NT2/D1 (cell line): ENCODE results near the gene SLC35B3.
"Not testable (repeated sequence)": the region's sequence is repeated elsewhere in the genome, so short reads cannot be mapped to it uniquely, and the experiment has no call there.

Experiments
- DNase-seq: peaks from one replicate; pipeline ENCODE4 v3.0.0-alpha.2; 2011; ENCODE audit warnings: low read depth, low spot score
- H3K27me3 ChIP-seq: 2 replicates; pipeline ENCODE4 v1.6.0; 2011; ENCODE audit warnings: mild to moderate bottlenecking; ENCODE audit not compliant: insufficient read length, insufficient read depth
- H3K36me3 ChIP-seq: 2 replicates; pipeline ENCODE4 v1.6.1; 2011; ENCODE audit warnings: mild to moderate bottlenecking, low read length, mixed read lengths; ENCODE audit not compliant: insufficient read depth, insufficient read length
- H3K4me1 ChIP-seq: 2 replicates; pipeline ENCODE4 v1.5.1; 2011; ENCODE audit not compliant: insufficient read depth, insufficient read length
- H3K4me3 ChIP-seq: 2 replicates; pipeline ENCODE4 v1.5.1; 2011; ENCODE audit warnings: low read depth; ENCODE audit not compliant: insufficient read length
- H3K9ac ChIP-seq: 2 replicates; pipeline ENCODE4 v1.6.0; 2011; ENCODE audit warnings: low read depth; ENCODE audit not compliant: insufficient read length
- H3K9me3 ChIP-seq: 2 replicates; pipeline ENCODE4 v1.5.1; 2011; ENCODE audit warnings: mild to moderate bottlenecking, low read length; ENCODE audit not compliant: insufficient read depth
- SUZ12 ChIP-seq: IDR thresholded peaks from 2 replicates; pipeline ENCODE4 v1.6.1; 2011; ENCODE audit not compliant: insufficient read length, insufficient read depth; ENCODE audit errors: extremely low read depth
- YY1 ChIP-seq: IDR thresholded peaks from 2 replicates; pipeline ENCODE4 v1.6.1; 2011; ENCODE audit not compliant: insufficient read length, insufficient read depth
- ZNF274 ChIP-seq: IDR thresholded peaks from 2 replicates; pipeline ENCODE4 v1.6.1; 2011; ENCODE audit warnings: mild to moderate bottlenecking, low read depth, low read length

The SLC35B3 gene

DNA sequence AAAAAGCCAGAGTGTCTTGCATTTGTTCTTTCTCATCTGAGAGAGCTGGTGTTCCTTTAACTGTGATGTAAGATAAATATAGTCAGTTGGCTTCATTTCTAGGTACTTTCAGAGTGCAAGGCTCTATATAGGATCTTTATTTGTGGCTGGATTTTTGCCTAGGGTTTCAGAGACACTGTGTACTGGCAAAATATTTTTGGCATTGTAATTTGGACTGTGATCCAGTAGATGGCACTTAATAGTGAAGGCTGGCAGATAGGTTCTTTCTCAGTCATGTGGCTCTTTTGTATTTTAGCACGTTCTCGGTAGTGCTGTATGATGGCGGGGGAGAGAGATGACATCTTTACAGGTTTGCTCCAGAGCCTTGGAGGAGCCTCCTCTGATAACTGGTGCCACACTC is 26.8 kb upstream of the SLC35B3 start:
- no peaks in the 10 kb centered on the region for H3K27me3 ChIP-seq
- no peaks in the 10 kb centered on the region for H3K36me3 ChIP-seq
- TF ChIP-seq YY1 (no peak), ZNF274 (no peak), SUZ12 (no peak)
- H3K4me3 ChIP-seq = no peak overlapping the region
- no peaks in the 10 kb centered on the region for H3K4me1 ChIP-seq
- DNase-seq = no peak
- no peaks in the 10 kb centered on the region for H3K9me3 ChIP-seq
- no peak overlapping the region for H3K9ac ChIP-seq

DNA sequence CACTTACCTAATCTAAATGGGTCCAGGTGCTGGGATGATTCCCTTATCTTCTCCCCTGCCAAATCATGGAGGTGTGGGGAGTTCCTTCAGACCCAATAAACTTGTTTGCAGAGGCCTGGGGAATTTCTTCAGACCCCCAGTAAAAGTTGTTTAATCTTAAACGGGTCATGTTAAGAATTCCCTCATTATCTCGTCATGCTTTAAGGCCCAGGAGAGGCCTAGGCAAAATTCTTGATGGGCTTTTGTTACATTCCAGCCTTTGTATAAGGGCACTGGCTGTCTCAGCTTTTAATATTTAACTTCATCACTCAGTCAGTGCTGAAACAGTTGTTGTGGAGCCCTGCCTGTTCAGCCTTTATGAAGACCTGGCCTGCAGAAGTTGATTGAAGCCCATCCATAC is 11.0 kb upstream of the SLC35B3 start:
- Histone ChIP-seq H3K9ac (no peak overlapping the region), H3K27me3 (no peaks in the 10 kb centered on the region), H3K4me1 (no peaks in the 10 kb centered on the region), H3K36me3 (no peaks in the 10 kb centered on the region), H3K9me3 (no peaks in the 10 kb centered on the region), H3K4me3 (no peak overlapping the region)
- no peak for DNase-seq
- no peak for TF ChIP-seq SUZ12
- no peak for TF ChIP-seq ZNF274
- TF ChIP-seq YY1 = no peak

- not testable (repeated sequence) for DNase-seq, H3K36me3 ChIP-seq, H3K27me3 ChIP-seq, H3K4me3 ChIP-seq, H3K9ac ChIP-seq, H3K4me1 ChIP-seq, H3K9me3 ChIP-seq
These were observed 10.6 kb upstream of the SLC35B3 start for GRCh38 chr6:8445930-8446329.

DNA sequence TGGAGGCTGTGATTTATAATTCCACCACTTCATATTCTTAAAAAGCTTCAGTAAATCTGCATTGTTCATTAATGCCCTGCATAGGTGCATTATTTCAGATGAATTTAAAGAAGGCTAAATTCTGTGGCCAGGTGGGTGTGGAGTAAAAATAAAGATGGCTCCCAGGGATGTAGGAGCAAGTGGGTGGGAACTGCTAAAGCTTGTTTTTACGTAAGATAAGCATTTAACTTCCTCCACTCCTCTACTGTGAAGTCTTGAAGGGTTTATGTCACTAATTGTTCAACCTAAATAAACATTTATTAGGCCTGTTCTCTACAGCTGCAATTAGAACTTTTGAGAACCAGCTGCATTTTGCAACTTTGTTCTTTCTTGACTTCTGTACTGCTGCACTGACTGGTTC is 6.8 kb upstream of the SLC35B3 start:
- no peak for DNase-seq
- H3K9ac ChIP-seq = no peak overlapping the region
- no peak for TF ChIP-seq YY1
- TF ChIP-seq ZNF274 = no peak
- no peak for TF ChIP-seq SUZ12
- no peaks in the 10 kb centered on the region for H3K27me3 ChIP-seq
- no peaks in the 10 kb centered on the region for H3K4me1 ChIP-seq
- no peaks in the 10 kb centered on the region for H3K9me3 ChIP-seq
- no peak overlapping the region for H3K4me3 ChIP-seq
- H3K36me3 ChIP-seq = no peaks in the 10 kb centered on the region

GRCh38 chr6:8441452-8441851 is 6.1 kb upstream of the SLC35B3 start:
- DNase-seq = no peak
- TF ChIP-seq ZNF274 (no peak), YY1 (no peak), SUZ12 (no peak)
- Histone ChIP-seq H3K27me3 (no peaks in the 10 kb centered on the region), H3K36me3 (no peaks in the 10 kb centered on the region), H3K4me1 (no peaks in the 10 kb centered on the region), H3K4me3 (no peak overlapping the region), H3K9ac (no peak overlapping the region), H3K9me3 (no peaks in the 10 kb centered on the region)

GRCh38 chr6:8439601-8440268 is 4.4 kb upstream of the SLC35B3 start:
- TF ChIP-seq SUZ12 (no peak), ZNF274 (no peak), YY1 (no peak)
- no peak overlapping the region for H3K4me3 ChIP-seq
- no peak for DNase-seq
- H3K9me3 ChIP-seq = no peaks in the 10 kb centered on the region
- no peak overlapping the region for H3K9ac ChIP-seq
- H3K36me3 ChIP-seq = no peaks in the 10 kb centered on the region
- no peaks in the 10 kb centered on the region for H3K4me1 ChIP-seq
- no peaks in the 10 kb centered on the region for H3K27me3 ChIP-seq

DNA sequence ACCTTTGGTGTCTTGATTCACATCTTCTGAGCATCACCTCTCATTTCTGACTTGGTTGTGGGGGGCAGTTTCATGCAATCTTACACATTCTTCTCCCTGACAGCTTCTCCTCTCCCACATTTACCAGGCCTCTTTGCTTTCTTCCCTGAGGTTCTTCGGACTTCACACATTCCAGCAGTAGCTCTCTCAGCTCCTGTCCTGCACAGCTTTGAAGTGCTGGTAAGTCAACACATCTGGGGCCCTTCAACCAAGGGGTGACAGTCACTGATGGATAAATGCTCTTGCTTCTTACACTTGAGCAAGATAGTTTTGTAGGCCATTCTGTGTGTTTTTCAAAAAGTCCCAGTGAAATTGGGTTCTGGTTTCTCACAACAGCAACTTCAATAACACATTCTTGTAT is 2.5 kb upstream of the SLC35B3 start:
- no peak for DNase-seq
- no peak for TF ChIP-seq SUZ12
- TF ChIP-seq YY1 = no peak
- no peak for TF ChIP-seq ZNF274
- Histone ChIP-seq H3K36me3 (peaks cover 8% of the 10 kb centered on the region), H3K27me3 (no peaks in the 10 kb centered on the region), H3K4me3 (no peak overlapping the region), H3K4me1 (no peaks in the 10 kb centered on the region), H3K9ac (no peak overlapping the region), H3K9me3 (no peaks in the 10 kb centered on the region)
